HG03097 (cell line): Measurements from ENCODE around the gene MAPK8.

Experiments used
- ATAC-seq: cut with Tn5 transposase; IDR thresholded peaks from one replicate; pipeline ENCODE4 v1.9.1; 2021; ENCODE audit not compliant: unreplicated experiment, low FRiP score

MAPK8 gene

GRCh38 chr10:48377751-48378530 is 71.5 kb downstream of the MAPK8 start:
- ATAC-seq = no peak

DNA sequence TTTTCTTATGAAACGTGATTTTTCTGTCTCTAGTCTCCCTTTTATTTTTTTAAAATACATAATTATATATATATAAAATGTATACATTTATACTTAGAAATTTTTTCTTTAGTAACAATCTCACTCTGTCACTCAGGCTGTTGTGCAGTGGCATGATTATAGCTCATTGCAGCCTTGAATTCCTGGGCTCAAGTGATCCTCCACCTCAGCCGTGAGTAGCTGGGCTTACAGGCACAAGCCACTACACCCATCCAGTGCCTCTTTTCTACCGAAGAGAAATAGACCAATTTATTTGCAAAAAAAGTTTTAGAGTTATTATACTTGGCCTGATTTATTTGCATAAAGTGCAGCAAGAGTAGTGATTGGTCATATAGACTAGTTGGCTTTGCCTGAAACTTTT is 72.2 kb downstream of the MAPK8 start:
- no peak for ATAC-seq

DNA sequence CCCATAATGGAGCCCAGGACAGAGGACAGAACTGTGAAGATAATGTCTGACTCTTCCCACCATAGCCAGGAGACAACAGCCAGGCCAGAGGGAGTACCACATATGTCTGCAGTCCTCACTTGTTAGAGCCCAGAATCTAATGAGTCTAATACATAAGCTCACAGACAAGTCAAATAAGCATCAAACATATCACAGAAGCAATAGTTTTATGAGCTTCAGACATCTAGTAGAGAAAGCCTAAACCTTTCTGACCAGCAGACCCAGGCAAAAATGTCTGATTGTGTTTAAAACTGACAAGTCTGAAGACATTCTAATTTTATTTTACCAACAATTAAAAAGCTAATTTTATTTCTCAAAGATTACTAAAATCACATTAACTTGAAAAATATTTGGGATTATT is 75.5 kb downstream of the MAPK8 start:
- no peak for ATAC-seq

- no peak for ATAC-seq
Measured at GRCh38 chr10:48382982-48383381, 76.5 kb downstream of the MAPK8 start.

DNA sequence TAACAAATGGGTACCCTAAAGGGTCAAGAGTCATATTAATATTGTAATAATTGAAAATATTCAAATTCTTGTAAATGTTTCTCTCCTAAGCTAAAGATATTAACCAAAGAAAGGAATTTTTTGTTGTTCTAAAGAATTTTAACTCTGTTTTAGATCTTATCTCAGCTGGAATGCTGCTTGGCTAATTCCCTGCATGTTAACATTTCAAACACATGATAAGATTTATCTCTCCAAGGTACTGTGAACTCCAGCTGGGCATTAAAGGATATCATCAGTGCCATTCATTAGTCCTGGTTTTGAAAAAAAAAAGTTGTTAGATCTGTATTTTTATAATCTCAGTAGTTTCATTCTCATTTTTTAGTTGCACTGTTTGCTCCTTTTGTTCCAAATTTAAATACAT is 76.9 kb downstream of the MAPK8 start:
- ATAC-seq = no peak

- no peak for ATAC-seq
Measured at GRCh38 chr10:48384699-48384982, 78.2 kb downstream of the MAPK8 start.

- no peak for ATAC-seq
Measured at GRCh38 chr10:48389272-48389671, 82.8 kb downstream of the MAPK8 start.

DNA sequence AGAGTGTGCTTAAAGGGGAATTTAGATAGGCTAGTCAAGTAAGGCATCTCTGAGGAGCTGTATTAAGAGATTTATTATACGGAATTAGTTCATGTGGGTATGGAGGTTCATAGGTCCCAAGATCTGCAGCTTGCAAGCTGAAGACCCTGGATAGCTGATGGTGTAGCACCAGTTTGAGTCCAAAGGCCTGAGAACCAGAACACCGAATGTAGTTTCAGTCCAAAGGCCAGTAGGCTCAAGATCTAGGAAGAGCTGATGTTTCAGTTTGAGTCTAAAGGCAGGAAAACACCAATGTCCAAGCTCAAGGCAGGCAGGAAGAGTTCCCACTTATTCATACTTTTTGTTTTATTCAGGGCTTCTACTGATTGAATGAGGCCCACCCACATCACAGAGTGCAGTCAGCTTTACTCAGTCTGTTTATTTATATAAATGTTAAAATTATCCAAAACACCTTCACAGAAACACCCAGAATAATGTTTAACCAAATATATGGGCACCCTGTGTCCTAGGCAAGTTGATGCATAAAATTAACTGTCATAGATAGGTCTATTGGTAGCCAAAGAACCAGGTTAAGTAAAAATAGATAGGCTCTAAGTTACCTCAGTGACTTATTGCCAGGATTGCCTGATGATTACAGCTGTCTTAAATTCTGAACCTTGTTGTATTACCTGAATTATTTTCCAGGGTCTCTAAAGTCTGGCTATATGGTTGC is 83.5 kb downstream of the MAPK8 start:
- no peak for ATAC-seq

- ATAC-seq = no peak
Measured at GRCh38 chr10:48390558-48390871, 84.0 kb downstream of the MAPK8 start.

DNA sequence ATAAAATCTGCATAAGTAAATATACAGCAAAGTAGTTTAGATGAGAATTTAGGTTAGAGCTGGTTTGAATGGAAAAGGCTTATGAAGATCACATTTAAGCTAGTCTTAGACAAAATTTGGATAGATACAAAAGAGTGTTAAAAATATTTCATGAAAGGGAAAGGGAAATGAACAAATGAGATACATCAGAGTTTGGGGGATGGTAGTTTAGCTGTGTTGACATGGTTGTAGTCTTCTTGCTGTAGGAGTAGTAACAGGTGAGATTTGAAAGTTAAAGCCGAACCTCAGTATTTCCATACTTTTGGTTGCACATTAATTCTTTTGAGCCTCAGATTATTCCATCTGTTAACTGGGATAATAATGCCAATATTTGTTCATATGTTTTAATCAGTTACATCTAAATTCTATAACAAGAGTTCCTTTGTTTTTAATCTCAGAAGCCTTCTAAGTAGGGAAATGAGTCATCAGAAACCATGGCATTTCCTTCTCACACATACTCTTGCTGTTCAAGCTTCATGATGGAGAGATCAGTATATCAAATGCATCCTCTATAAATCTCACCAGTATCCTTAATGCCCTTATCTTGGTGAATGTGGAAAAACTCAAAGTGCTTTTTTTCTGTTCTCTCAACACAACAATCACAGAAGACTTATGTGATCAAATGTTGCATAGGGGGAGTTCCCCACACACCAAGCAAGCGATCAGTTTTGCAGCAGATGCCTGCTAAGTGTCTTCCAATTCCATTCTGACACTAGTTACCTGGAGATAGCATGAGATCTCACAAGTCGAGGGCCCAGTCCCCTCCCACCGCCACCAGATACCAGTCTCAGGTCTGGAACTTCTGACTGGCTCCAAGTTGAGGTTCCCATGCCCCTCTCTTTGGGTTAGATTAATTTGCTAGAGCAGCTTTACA is 84.7 kb downstream of the MAPK8 start:
- ATAC-seq = no peak

- no peak for ATAC-seq
Measured at GRCh38 chr10:48391994-48392393, 85.5 kb downstream of the MAPK8 start.

DNA sequence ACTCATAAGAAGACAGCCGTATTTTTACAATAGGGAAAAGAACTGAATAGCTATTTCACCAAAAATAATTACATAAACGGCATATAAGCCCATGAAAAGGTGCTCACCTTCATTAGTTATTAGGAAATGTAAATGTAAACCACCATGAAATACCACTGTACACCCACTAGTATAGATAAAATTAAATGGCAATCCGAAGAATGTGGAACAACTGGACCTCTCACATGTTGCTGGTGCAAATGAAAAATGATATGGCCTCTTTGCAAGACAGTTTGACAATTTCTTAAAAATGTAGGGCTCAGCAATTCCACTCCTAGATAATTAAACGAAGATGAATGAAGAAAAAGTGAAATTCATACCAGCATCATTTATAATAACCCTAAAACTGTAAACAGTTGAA is 91.8 kb downstream of the MAPK8 start:
- no peak for ATAC-seq

DNA sequence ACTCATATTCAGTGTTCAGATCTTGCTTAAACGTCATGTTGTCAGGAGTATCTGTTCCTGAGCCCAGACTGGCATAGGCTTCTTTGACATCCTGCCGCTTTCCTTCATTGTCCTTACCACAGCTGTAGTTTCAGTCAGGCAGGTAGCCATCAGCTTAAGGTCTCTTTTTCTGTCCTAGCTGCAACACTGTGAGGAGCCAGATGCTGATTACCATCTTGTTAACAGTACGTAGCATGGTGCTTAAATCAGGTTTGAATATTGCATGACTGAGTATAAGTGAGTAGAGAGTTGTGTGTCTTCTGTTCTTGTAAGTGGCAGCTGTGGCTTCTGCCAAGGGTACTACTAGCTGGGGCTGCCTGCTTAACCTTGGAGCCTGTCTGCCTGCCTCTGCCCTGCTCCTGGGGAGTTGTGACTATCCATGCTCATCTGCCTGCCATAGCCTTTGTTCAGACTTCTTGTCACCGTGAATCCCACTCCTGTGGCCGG is 92.6 kb downstream of the MAPK8 start:
- no peak for ATAC-seq

DNA sequence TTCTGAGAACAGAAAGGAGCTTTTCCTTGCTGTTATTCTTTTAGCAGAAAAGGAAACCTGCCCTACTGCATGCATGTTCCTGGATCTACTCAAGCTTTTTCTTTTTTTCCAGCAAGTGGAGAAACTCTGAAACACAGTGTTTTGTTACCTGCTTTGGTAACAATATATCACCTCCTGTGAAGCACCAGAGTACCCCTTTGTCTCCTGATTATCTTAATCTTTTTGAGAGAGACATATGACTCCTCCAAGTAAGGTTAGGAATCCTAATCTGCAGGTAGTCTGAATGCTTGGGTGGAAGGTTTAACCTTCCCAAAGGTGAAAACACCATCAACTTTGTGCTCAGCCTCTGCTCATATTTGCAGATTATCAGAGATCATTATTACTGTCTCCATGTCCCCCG is 93.1 kb downstream of the MAPK8 start:
- no peak for ATAC-seq

DNA sequence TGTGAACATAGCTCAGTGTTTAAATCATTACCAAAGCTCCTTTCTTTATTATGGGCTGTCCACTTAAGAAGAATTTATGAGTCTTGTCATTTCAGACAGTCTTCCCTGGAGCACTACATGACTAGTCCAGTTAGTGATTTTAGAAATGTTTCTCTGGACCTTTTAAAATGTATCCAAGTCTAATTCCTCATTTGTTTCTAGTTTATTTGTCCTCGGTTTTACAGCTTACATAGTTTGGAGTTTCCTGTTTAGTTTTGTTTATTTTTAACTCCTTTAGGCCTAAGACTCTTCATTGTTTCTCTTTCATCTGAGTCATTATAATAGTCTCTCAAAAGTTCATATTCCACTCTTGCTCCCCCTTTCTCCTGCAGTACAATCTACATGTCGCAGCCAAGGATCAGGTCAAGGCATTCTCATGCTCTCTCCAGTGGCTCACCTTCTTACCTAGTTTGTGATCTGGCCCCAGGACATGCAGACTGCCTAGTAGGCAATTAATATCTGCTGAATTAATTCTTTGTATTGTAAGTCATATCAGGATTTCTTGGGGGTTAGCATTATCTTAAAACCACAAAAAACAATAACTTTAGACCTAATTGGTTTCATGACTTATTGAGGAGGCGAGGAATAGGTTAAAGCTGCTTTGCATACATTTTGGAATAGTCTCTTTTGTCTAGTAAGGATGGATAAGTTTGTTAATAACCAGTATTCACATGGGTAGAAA is 93.8 kb downstream of the MAPK8 start:
- ATAC-seq = no peak

DNA sequence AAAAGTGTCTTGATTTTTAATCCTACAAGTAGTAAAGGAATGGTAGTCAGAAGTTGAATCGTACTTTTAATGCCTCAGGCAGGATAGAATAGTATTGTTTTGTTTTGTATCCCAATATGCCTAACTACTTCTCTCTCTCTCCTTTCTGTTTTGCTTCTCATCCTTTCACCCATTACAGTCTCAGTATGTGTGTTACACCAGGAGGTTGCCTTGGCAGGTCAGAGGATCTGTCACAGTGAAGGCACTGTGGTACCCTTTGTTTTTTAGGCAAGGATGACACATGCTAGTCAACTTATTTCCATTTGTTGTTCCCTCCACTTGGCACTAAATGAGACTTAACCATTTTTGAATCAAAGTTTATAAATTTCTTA is 94.4 kb downstream of the MAPK8 start:
- no peak for ATAC-seq

DNA sequence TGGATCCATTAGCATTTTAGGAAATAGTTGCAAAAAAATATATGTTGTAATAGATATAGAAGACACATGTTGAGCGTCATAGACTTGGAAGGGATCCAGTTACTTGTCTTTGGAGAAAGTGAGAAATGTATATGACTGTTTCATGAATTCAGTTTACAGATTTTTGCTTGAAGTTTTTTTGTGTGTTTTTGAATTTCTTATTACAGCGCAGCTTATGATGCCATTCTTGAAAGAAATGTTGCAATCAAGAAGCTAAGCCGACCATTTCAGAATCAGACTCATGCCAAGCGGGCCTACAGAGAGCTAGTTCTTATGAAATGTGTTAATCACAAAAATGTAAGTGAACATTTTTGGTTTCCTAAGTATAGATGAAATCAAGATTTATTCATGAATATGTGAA is 98.2 kb downstream of the MAPK8 start:
- ATAC-seq = no peak

GRCh38 chr10:48406204-48406603 is 99.7 kb downstream of the MAPK8 start:
- no peak for ATAC-seq

DNA sequence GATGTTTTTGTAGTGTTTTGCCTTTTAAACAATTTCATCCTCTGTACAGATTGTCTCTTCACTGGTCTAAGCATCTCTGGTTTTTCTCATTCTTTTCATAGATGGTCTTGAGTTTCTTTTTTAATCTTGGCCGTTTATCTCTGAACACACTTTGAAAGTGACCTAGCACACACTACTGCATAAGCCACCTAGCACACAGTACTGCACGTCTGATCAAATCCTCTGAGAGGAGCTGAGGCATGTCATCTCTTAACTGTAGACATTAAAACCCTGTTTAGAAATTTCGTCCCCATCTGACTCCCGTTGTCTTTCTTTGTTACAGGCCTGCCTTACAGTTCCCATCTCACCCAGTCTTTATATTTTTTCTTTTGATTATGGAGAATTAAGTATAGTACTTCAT is 100.2 kb downstream of the MAPK8 start:
- ATAC-seq = no peak

- no peak for ATAC-seq
Measured at GRCh38 chr10:48410503-48410902, 104.0 kb downstream of the MAPK8 start.

- no peak for ATAC-seq
Measured at GRCh38 chr10:48411510-48411909, 105.0 kb downstream of the MAPK8 start.
